GM18873 (cell line): ENCODE measurements around the gene MRPL39.

Experiments used
- ATAC-seq: cut with Tn5 transposase; IDR thresholded peaks from one replicate; pipeline ENCODE4 v1.9.1; 2021; ENCODE audit warnings: mild to moderate bottlenecking, moderate library complexity, moderate number of reproducible peaks; ENCODE audit not compliant: unreplicated experiment, low FRiP score

The MRPL39 gene

GRCh38 chr21:25619198-25619597 lies 11.9 kb upstream of the MRPL39 start:
- ATAC-seq: no peak

- no peak for ATAC-seq
Observed at GRCh38 chr21:25615880-25616279, 8.6 kb upstream of the MRPL39 start.

GRCh38 chr21:25614441-25614840 lies 7.2 kb upstream of the MRPL39 start:
- ATAC-seq: no peak

GRCh38 chr21:25608044-25608737 lies 910 bp upstream of the MRPL39 start:
- ATAC-seq: peak; percentile 80

GRCh38 chr21:25589887-25590286 lies 17.4 kb downstream of the MRPL39 start:
- no peak for ATAC-seq

GRCh38 chr21:25586791-25587190 lies 20.5 kb downstream of the MRPL39 start:
- ATAC-seq: no peak

- no peak for ATAC-seq
Observed at GRCh38 chr21:25586326-25586725, 21.0 kb downstream of the MRPL39 start.

GRCh38 chr21:25584833-25585676 lies 22.2 kb downstream of the MRPL39 start:
- no peak for ATAC-seq

- no peak for ATAC-seq
Observed at GRCh38 chr21:25583370-25584130, 23.7 kb downstream of the MRPL39 start.

GRCh38 chr21:25582888-25583287 lies 24.4 kb downstream of the MRPL39 start:
- ATAC-seq: no peak

GRCh38 chr21:25582164-25582790 lies 25.0 kb downstream of the MRPL39 start:
- ATAC-seq: no peak

GRCh38 chr21:25581582-25581981 lies 25.7 kb downstream of the MRPL39 start:
- no peak for ATAC-seq

- no peak for ATAC-seq
Observed at GRCh38 chr21:25580912-25581260, 26.4 kb downstream of the MRPL39 start.

GRCh38 chr21:25579226-25580013 lies 27.9 kb downstream of the MRPL39 start:
- no peak for ATAC-seq

- peak; percentile 22 for ATAC-seq
Observed at GRCh38 chr21:25578056-25578961, 29.0 kb downstream of the MRPL39 start.

GRCh38 chr21:25577424-25578055 lies 29.7 kb downstream of the MRPL39 start:
- no peak for ATAC-seq

- peak; percentile 30 for ATAC-seq
Observed at GRCh38 chr21:25573409-25574206, 33.7 kb downstream of the MRPL39 start.

- peak; percentile 68 for ATAC-seq
Observed at GRCh38 chr21:25572861-25573310, 34.4 kb downstream of the MRPL39 start.
